ENCODE measurements around the gene ARL4C. TPM values are rescaled to one million over a fixed set of nuclear protein-coding genes. Genes with fewer than 3 reads are reported as not detected.

Gene ARL4C
- total RNA-seq, 2 experiments from 2014 or later: 15.7 to 19.6 TPM

- intact Hi-C loops (cut with micrococcal nuclease; ENCODE audit: unreplicated experiment): no loop called here
- no peak for TF ChIP-seq CTCF (conservative IDR thresholded peaks at IDR 0.05; ENCODE audit: low read length)
Observed at GRCh38 chr2:234536178-234536965, 39.5 kb upstream of the ARL4C start.

GRCh38 chr2:234535464-234535863 lies 38.6 kb upstream of the ARL4C start:
- no peak overlapping the region for H3K4me2 ChIP-seq (ENCODE audit: low read length)
- ChIA-PET POLR2A (interaction anchor here (0.6 kb wide), 2 partner anchors 327 to 571 kb away, joined by 3 to 6 read pairs; no protein-coding TSS in a partner anchor), CTCF (ENCODE audit: unreplicated experiment) (interaction anchor here (1.3 kb wide), 1 partner anchor 10 kb away, joined by 7 read pairs; no protein-coding TSS in a partner anchor)
- no peak for DNase-seq (ENCODE audit: low spot score)
- no peak for TF ChIP-seq CTCF (conservative IDR thresholded peaks at IDR 0.05; ENCODE audit: low read length)
- TF ChIP-seq EZH2phosphoT487 (IDR thresholded peaks at IDR 0.05; ENCODE audit: borderline replicate concordance, low read depth, low read length): no peak
- intact Hi-C loops (cut with micrococcal nuclease; ENCODE audit: unreplicated experiment): no loop called here
- H3K9me2 ChIP-seq (ENCODE audit: insufficient read depth, low read length): no peaks in the 10 kb centered on the region
- H3K4me1 ChIP-seq (ENCODE audit: insufficient read depth, low read length, poor library complexity, severe bottlenecking): no peaks in the 10 kb centered on the region
- H3K4me3 ChIP-seq (ENCODE audit: low read depth, low read length, poor library complexity, severe bottlenecking): no peak overlapping the region
- no peaks in the 10 kb centered on the region for H3K79me2 ChIP-seq (ENCODE audit: insufficient read depth, low read depth, low read length)
- H2AFZ ChIP-seq (ENCODE audit: low read length): no peak overlapping the region
- no peak overlapping the region for H3K27ac ChIP-seq (ENCODE audit: low read depth, low read length, poor library complexity, severe bottlenecking)
- no TSS peak for BruUV-seq (replicated peaks)
- no peaks in the 10 kb centered on the region for H3K9me3 ChIP-seq (ENCODE audit: low read length)
- no peaks in the 10 kb centered on the region for H4K20me1 ChIP-seq (ENCODE audit: insufficient read depth, low read length)
- no peaks in the 10 kb centered on the region for H3K36me3 ChIP-seq (ENCODE audit: insufficient read depth, low read length)

More at GRCh38 chr2:234536178-234536965, 39.5 kb upstream of the ARL4C start:
- H2AFZ ChIP-seq (ENCODE audit: low read length): no peak overlapping the region
- CTCF ChIA-PET (ENCODE audit: unreplicated experiment): no interaction called here
- H3K9me3 ChIP-seq (ENCODE audit: low read length): no peaks in the 10 kb centered on the region
- DNase-seq (ENCODE audit: low spot score): no peak
- no peaks in the 10 kb centered on the region for H4K20me1 ChIP-seq (ENCODE audit: insufficient read depth, low read length)
- no peaks in the 10 kb centered on the region for H3K36me3 ChIP-seq (ENCODE audit: insufficient read depth, low read length)
- no peak overlapping the region for H3K27ac ChIP-seq (ENCODE audit: low read depth, low read length, poor library complexity, severe bottlenecking)
- H3K4me1 ChIP-seq (ENCODE audit: insufficient read depth, low read length, poor library complexity, severe bottlenecking): no peaks in the 10 kb centered on the region
- H3K4me3 ChIP-seq (ENCODE audit: low read depth, low read length, poor library complexity, severe bottlenecking): no peak overlapping the region
- POLR2A ChIA-PET: interaction anchor here (0.5 to 0.6 kb wide), 2 partner anchors 282 to 572 kb away, joined by 6 read pairs; no protein-coding TSS in a partner anchor
- no peaks in the 10 kb centered on the region for H3K79me2 ChIP-seq (ENCODE audit: insufficient read depth, low read depth, low read length)
- no peaks in the 10 kb centered on the region for H3K9me2 ChIP-seq (ENCODE audit: insufficient read depth, low read length)
- no peak overlapping the region for H3K4me2 ChIP-seq (ENCODE audit: low read length)
- BruUV-seq (replicated peaks): no TSS peak

- Histone ChIP-seq H2AFZ (ENCODE audit: low read length) (no peak overlapping the region), H3K36me3 (ENCODE audit: insufficient read depth, low read length) (no peaks in the 10 kb centered on the region), H3K27ac (ENCODE audit: low read depth, low read length, poor library complexity, severe bottlenecking) (no peak overlapping the region), H3K4me3 (ENCODE audit: low read depth, low read length, poor library complexity, severe bottlenecking) (no peak overlapping the region), H3K9me2 (ENCODE audit: insufficient read depth, low read length) (no peaks in the 10 kb centered on the region), H3K4me1 (ENCODE audit: insufficient read depth, low read length, poor library complexity, severe bottlenecking) (no peaks in the 10 kb centered on the region), H3K9me3 (ENCODE audit: low read length) (no peaks in the 10 kb centered on the region), H3K79me2 (ENCODE audit: insufficient read depth, low read depth, low read length) (no peaks in the 10 kb centered on the region), H3K4me2 (ENCODE audit: low read length) (no peak overlapping the region), H4K20me1 (ENCODE audit: insufficient read depth, low read length) (no peaks in the 10 kb centered on the region)
- ChIA-PET POLR2A (no interaction called here), CTCF (ENCODE audit: unreplicated experiment) (interaction anchor here (1.3 kb wide), 1 partner anchor 11 kb away, joined by 7 read pairs; no protein-coding TSS in a partner anchor)
- no peak for DNase-seq (ENCODE audit: low spot score)
- intact Hi-C loops (cut with micrococcal nuclease; ENCODE audit: unreplicated experiment): no loop called here
- no peak for TF ChIP-seq EZH2phosphoT487 (IDR thresholded peaks at IDR 0.05; ENCODE audit: borderline replicate concordance, low read depth, low read length)
- TF ChIP-seq CTCF (conservative IDR thresholded peaks at IDR 0.05; ENCODE audit: low read length): no peak
- BruUV-seq (replicated peaks): no TSS peak
Observed at GRCh38 chr2:234534515-234534914, 37.6 kb upstream of the ARL4C start.
